SK-N-SH treated with all-trans-retinoic acid at 6 μM for 48 hours (cell line): Measurements from ENCODE around the gene EMX1.

Source experiments
- GLIS3 ChIP-seq: fragments of 250-450 bp; sonication (Bioruptor Pico); IDR thresholded peaks from 2 replicates; pipeline ENCODE4 v1.5.0; 2020; ENCODE audit warnings: mild to moderate bottlenecking, moderate library complexity
- RARB ChIP-seq: fragments of 250-450 bp; sonication (Bioruptor Pico); IDR thresholded peaks from 2 replicates; pipeline ENCODE4 v1.8.0; 2021; ENCODE audit warnings: mild to moderate bottlenecking, moderate library complexity
- ZC3H10 ChIP-seq: fragments of 250-450 bp; sonication (Bioruptor Pico); IDR thresholded peaks from 2 replicates; pipeline ENCODE4 v1.5.1; 2021; ENCODE audit warnings: mild to moderate bottlenecking, moderate library complexity

DNA sequence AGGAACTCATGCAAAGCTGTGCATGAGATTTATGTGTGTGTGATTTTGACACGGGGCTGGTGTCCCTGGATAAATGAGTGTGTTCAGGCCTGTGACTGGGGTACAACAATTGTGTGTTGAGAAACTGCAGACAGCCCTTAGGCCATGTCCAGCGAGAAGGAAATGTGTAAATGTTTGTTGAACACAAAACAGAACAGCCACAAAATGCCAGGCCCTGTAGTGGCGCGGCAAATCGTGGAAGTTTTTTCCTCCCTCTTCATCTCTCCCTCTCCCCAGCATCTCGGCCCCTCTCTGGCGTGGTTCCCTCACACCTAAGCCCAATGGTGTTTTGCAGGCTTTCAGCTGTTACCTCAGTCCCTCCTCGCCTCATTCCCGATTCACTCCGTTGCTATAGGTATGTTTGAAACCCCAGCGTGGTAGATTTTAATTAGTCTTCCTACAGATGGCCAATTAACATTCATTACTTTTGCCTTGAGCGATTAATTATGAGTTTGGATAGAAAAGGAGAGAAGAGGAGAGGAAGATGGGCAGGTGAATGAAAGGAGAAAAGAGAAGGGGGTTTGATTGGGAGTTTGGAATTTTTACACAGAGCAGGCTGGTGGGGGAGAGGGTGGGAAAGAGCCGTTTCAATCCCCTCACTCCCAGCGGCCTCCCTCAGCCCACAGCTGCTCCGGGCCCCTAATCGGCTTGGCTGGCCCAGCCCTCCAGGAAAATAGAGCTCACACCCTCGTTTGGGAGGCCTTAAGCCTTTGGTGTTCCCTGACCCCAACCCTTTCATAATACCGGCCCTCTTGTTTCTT, 19.3 kb upstream of the EMX1 start:
- TF ChIP-seq GLIS3 (CRISPR knock-in tag) (no peak), RARB (CRISPR knock-in tag) (no peak), ZC3H10 (no peak)
